HG02642 (cell line): ENCODE results near the gene SMOC1.

Source experiments
- ATAC-seq: cut with Tn5 transposase; IDR thresholded peaks from one replicate; pipeline ENCODE4 v1.9.1; 2021; ENCODE audit warnings: mild to moderate bottlenecking; ENCODE audit not compliant: unreplicated experiment, poor library complexity

SMOC1 gene

GRCh38 chr14:70029296-70030132 is 150.3 kb downstream of the SMOC1 start:
- no peak for ATAC-seq

GRCh38 chr14:70032016-70032415 is 152.8 kb downstream of the SMOC1 start:
- ATAC-seq, result no peak

- ATAC-seq, result no peak
Measured at GRCh38 chr14:70032447-70032846, 153.2 kb downstream of the SMOC1 start.

- ATAC-seq, result no peak
Measured at GRCh38 chr14:70033116-70033515, 153.9 kb downstream of the SMOC1 start.

GRCh38 chr14:70033561-70033960 is 154.3 kb downstream of the SMOC1 start:
- ATAC-seq, result no peak

- ATAC-seq, result no peak
Measured at GRCh38 chr14:70034257-70034656, 155.0 kb downstream of the SMOC1 start.

- ATAC-seq, result no peak
Measured at GRCh38 chr14:70036665-70037064, 157.4 kb downstream of the SMOC1 start.

GRCh38 chr14:70043001-70043400 is 163.8 kb downstream of the SMOC1 start:
- ATAC-seq, result no peak

GRCh38 chr14:70045310-70045709 is 166.1 kb downstream of the SMOC1 start:
- no peak for ATAC-seq

GRCh38 chr14:70045844-70046535 is 166.8 kb downstream of the SMOC1 start:
- no peak for ATAC-seq

GRCh38 chr14:70047598-70048312 is 168.5 kb downstream of the SMOC1 start:
- ATAC-seq, result no peak

- ATAC-seq, result no peak
Measured at GRCh38 chr14:70048313-70048654, 169.1 kb downstream of the SMOC1 start.

GRCh38 chr14:70049605-70050004 is 170.4 kb downstream of the SMOC1 start:
- ATAC-seq, result no peak

- no peak for ATAC-seq
Measured at GRCh38 chr14:70050136-70050535, 170.9 kb downstream of the SMOC1 start.

- ATAC-seq, result no peak
Measured at GRCh38 chr14:70052990-70053389, 173.8 kb downstream of the SMOC1 start.

GRCh38 chr14:70057519-70058136 is 178.4 kb downstream of the SMOC1 start:
- ATAC-seq, result no peak

- no peak for ATAC-seq
Measured at GRCh38 chr14:70059545-70059944, 180.3 kb downstream of the SMOC1 start.

GRCh38 chr14:70061108-70061507 is 181.9 kb downstream of the SMOC1 start:
- ATAC-seq, result no peak

- ATAC-seq, result no peak
Measured at GRCh38 chr14:70064136-70064865, 185.1 kb downstream of the SMOC1 start.

GRCh38 chr14:70067810-70068209 is 188.6 kb downstream of the SMOC1 start:
- no peak for ATAC-seq
